GM23338 (cell line): ENCODE measurements around the gene LBX1. TPM values are rescaled to one million over a fixed set of nuclear protein-coding genes. Genes with fewer than 3 reads are reported as not detected.

Experiments
- ATAC-seq: fragments of 200-7000 bp; cut with Tn5 transposase; 3 replicates; pipeline ENCODE4 v1.9.1; 2020
- DNase-seq: peaks from one replicate; pipeline ENCODE4 v3.0.0-alpha.2; 2015; ENCODE audit warnings: low spot score
- H2AFZ ChIP-seq: fragments of 200-600 bp; sonication (generic); 2 replicates; pipeline ENCODE4 v1.8.0; 2016; ENCODE audit warnings: antibody characterized with exemption, mild to moderate bottlenecking, moderate library complexity
- H3F3A ChIP-seq: fragments of 200-600 bp; sonication (generic); replicated peaks from 2 replicates; pipeline ENCODE4 v1.8.0; 2017; ENCODE audit warnings: antibody characterized with exemption, mixed run types, low read depth
- H3K27ac ChIP-seq: fragments of 200-600 bp; sonication (generic); 2 replicates; pipeline ENCODE4 v1.6.1; 2016; ENCODE audit warnings: low read depth
- H3K27me3 ChIP-seq: fragments of 200-600 bp; sonication (generic); 2 replicates; pipeline ENCODE4 v1.8.0; 2016; ENCODE audit warnings: mild to moderate bottlenecking, mixed run types, moderate library complexity; ENCODE audit not compliant: insufficient read depth
- H3K36me3 ChIP-seq: fragments of 200-600 bp; sonication (generic); 2 replicates; pipeline ENCODE4 v1.8.0; 2016; ENCODE audit warnings: mild to moderate bottlenecking; ENCODE audit not compliant: insufficient read depth
- H3K4me1 ChIP-seq: fragments of 200-600 bp; sonication (generic); 2 replicates; pipeline ENCODE4 v1.8.0; 2016; ENCODE audit warnings: mild to moderate bottlenecking, moderate library complexity; ENCODE audit not compliant: insufficient read depth
- H3K4me2 ChIP-seq: fragments of 200-600 bp; sonication (generic); 2 replicates; pipeline ENCODE4 v1.7.1; 2017; ENCODE audit warnings: mixed run types
- H3K4me3 ChIP-seq: fragments of 200-600 bp; sonication (generic); 2 replicates; pipeline ENCODE4 v1.6.1; 2016; ENCODE audit warnings: mixed run types
- H3K79me2 ChIP-seq: fragments of 200-600 bp; sonication (generic); replicated peaks from 2 replicates; pipeline ENCODE4 v1.8.0; 2017; ENCODE audit warnings: mild to moderate bottlenecking; ENCODE audit not compliant: insufficient read depth
- H3K9me2 ChIP-seq: fragments of 200-600 bp; sonication (generic); 2 replicates; pipeline ENCODE4 v1.8.0; 2017; ENCODE audit not compliant: insufficient read depth
- H4K20me1 ChIP-seq: fragments of 200-600 bp; sonication (generic); replicated peaks from 2 replicates; pipeline ENCODE4 v1.8.0; 2017; ENCODE audit warnings: mild to moderate bottlenecking; ENCODE audit not compliant: insufficient read depth
- H3K27ac Mint-ChIP-seq: 2 replicates; pipeline ENCODE4 v1.8.0; 2020; ENCODE audit warnings: inconsistent platforms, mild to moderate bottlenecking, moderate library complexity, mixed read lengths
- H3K27me3 Mint-ChIP-seq: 3 replicates; pipeline ENCODE4 v1.8.0; 2022; ENCODE audit warnings: low read depth, mild to moderate bottlenecking, moderate library complexity, mixed read lengths, inconsistent platforms; ENCODE audit not compliant: insufficient read depth, poor library complexity
- H3K36me3 Mint-ChIP-seq: 3 replicates; pipeline ENCODE4 v1.8.0; 2021; ENCODE audit warnings: low read depth, mild to moderate bottlenecking, inconsistent platforms, moderate library complexity, mixed read lengths
- H3K4me1 Mint-ChIP-seq: 3 replicates; pipeline ENCODE4 v1.8.0; 2020; ENCODE audit warnings: mild to moderate bottlenecking, inconsistent platforms, mixed read lengths
- H3K4me3 Mint-ChIP-seq: 3 replicates; pipeline ENCODE4 v1.8.0; 2021; ENCODE audit warnings: moderate library complexity, mild to moderate bottlenecking, inconsistent platforms, mixed read lengths
- H3K9me3 Mint-ChIP-seq: 3 replicates; pipeline ENCODE4 v1.8.0; 2020; ENCODE audit warnings: moderate library complexity, mild to moderate bottlenecking, inconsistent platforms, mixed read lengths
- CREB1 ChIP-seq: fragments of 250-450 bp; sonication (Bioruptor Pico); IDR thresholded peaks from 2 replicates; pipeline ENCODE4 v1.5.0; 2020; ENCODE audit warnings: low read depth, mild to moderate bottlenecking, moderate library complexity
- EZH2 ChIP-seq: fragments of 200-600 bp; sonication (generic); IDR thresholded peaks from one replicate; pipeline ENCODE4 v1.8.0; 2017; ENCODE audit warnings: antibody characterized with exemption, mild to moderate bottlenecking, low read depth; ENCODE audit not compliant: unreplicated experiment
- EZH2phosphoT487 ChIP-seq: fragments of 200-600 bp; sonication (generic); IDR thresholded peaks from one replicate; pipeline ENCODE4 v1.8.1; 2018; ENCODE audit warnings: antibody characterized with exemption; ENCODE audit not compliant: unreplicated experiment
- JUNB ChIP-seq: IDR thresholded peaks from one replicate; pipeline ENCODE4 v1.6.1; 2016; ENCODE audit warnings: antibody characterized with exemption; ENCODE audit not compliant: unreplicated experiment
- NANOG ChIP-seq: IDR thresholded peaks from 2 replicates; pipeline ENCODE4 v1.6.1; 2016; ENCODE audit warnings: antibody characterized with exemption, borderline replicate concordance
- POLR2AphosphoS5 ChIP-seq: IDR thresholded peaks from 2 replicates; pipeline ENCODE4 v1.6.1; 2016; ENCODE audit warnings: antibody characterized with exemption, low read depth
- STAT1 ChIP-seq: IDR thresholded peaks from one replicate; pipeline ENCODE4 v1.6.1; 2016; ENCODE audit warnings: antibody characterized with exemption; ENCODE audit not compliant: unreplicated experiment
- ZNF114 ChIP-seq: fragments of 250-450 bp; sonication (Bioruptor Pico); IDR thresholded peaks from 2 replicates; pipeline ENCODE4 v1.5.0; 2020; ENCODE audit warnings: mild to moderate bottlenecking, moderate library complexity
- ZNF331 ChIP-seq: fragments of 250-450 bp; sonication (Bioruptor Pico); IDR thresholded peaks from 2 replicates; pipeline ENCODE4 v1.5.0; 2020; ENCODE audit warnings: low read depth, mild to moderate bottlenecking, moderate library complexity
- polyA plus RNA-seq: library from polyadenylated mRNA; unstranded; fragments of >200 nt; fragmentation: Nextera tagmentation; extraction: Ambion mirVana; gene quantifications from 2 replicates; pipeline ENCODE4 v1.2.1, GENCODE V29; 2016
- total RNA-seq: library from RNA; depleted of rRNA; stranded (reverse); fragments of >200 nt; shearing (Covaris generic); gene quantifications from 2 replicates; pipeline ENCODE4 v1.2.3, GENCODE V29; 2014
- TF ChIP-seq, protein P1 (sequence below): fragments of 250-450 bp; sonication (Bioruptor Pico); IDR thresholded peaks from 2 replicates; pipeline ENCODE4 v1.5.0; 2020; ENCODE audit warnings: mild to moderate bottlenecking, moderate library complexity
- TF ChIP-seq, protein P2 (sequence below): IDR thresholded peaks from 2 replicates; pipeline ENCODE4 v1.6.1; 2016; ENCODE audit warnings: antibody characterized with exemption
- TF ChIP-seq, protein P3 (sequence below): IDR thresholded peaks from one replicate; pipeline ENCODE4 v1.6.1; 2018; ENCODE audit warnings: antibody characterized with exemption; ENCODE audit not compliant: unreplicated experiment

The LBX1 gene
- total and polyA plus RNA-seq, 2 experiments from 2014 or later, result not detected

DNA sequence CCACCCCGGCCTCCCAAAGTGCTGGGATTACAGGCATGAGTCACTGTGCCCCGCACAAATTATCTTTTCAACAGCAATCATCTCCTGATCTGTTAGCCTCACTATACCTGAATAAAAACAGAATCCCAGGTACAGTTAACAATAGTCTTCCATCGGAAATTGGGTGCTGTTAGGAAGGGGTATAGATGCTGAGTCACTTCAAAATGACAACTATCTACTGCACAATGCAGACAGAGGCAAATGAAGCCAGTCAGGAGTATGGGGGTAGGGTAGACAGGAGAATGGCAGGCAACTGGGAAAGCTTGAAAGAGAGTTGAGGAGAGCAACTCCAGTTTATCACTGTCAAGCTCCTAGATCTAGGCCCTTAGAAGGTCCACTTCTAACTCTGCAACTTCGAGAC is 40.3 kb downstream of the LBX1 start (continued):
- TF ChIP-seq, protein P1, sequence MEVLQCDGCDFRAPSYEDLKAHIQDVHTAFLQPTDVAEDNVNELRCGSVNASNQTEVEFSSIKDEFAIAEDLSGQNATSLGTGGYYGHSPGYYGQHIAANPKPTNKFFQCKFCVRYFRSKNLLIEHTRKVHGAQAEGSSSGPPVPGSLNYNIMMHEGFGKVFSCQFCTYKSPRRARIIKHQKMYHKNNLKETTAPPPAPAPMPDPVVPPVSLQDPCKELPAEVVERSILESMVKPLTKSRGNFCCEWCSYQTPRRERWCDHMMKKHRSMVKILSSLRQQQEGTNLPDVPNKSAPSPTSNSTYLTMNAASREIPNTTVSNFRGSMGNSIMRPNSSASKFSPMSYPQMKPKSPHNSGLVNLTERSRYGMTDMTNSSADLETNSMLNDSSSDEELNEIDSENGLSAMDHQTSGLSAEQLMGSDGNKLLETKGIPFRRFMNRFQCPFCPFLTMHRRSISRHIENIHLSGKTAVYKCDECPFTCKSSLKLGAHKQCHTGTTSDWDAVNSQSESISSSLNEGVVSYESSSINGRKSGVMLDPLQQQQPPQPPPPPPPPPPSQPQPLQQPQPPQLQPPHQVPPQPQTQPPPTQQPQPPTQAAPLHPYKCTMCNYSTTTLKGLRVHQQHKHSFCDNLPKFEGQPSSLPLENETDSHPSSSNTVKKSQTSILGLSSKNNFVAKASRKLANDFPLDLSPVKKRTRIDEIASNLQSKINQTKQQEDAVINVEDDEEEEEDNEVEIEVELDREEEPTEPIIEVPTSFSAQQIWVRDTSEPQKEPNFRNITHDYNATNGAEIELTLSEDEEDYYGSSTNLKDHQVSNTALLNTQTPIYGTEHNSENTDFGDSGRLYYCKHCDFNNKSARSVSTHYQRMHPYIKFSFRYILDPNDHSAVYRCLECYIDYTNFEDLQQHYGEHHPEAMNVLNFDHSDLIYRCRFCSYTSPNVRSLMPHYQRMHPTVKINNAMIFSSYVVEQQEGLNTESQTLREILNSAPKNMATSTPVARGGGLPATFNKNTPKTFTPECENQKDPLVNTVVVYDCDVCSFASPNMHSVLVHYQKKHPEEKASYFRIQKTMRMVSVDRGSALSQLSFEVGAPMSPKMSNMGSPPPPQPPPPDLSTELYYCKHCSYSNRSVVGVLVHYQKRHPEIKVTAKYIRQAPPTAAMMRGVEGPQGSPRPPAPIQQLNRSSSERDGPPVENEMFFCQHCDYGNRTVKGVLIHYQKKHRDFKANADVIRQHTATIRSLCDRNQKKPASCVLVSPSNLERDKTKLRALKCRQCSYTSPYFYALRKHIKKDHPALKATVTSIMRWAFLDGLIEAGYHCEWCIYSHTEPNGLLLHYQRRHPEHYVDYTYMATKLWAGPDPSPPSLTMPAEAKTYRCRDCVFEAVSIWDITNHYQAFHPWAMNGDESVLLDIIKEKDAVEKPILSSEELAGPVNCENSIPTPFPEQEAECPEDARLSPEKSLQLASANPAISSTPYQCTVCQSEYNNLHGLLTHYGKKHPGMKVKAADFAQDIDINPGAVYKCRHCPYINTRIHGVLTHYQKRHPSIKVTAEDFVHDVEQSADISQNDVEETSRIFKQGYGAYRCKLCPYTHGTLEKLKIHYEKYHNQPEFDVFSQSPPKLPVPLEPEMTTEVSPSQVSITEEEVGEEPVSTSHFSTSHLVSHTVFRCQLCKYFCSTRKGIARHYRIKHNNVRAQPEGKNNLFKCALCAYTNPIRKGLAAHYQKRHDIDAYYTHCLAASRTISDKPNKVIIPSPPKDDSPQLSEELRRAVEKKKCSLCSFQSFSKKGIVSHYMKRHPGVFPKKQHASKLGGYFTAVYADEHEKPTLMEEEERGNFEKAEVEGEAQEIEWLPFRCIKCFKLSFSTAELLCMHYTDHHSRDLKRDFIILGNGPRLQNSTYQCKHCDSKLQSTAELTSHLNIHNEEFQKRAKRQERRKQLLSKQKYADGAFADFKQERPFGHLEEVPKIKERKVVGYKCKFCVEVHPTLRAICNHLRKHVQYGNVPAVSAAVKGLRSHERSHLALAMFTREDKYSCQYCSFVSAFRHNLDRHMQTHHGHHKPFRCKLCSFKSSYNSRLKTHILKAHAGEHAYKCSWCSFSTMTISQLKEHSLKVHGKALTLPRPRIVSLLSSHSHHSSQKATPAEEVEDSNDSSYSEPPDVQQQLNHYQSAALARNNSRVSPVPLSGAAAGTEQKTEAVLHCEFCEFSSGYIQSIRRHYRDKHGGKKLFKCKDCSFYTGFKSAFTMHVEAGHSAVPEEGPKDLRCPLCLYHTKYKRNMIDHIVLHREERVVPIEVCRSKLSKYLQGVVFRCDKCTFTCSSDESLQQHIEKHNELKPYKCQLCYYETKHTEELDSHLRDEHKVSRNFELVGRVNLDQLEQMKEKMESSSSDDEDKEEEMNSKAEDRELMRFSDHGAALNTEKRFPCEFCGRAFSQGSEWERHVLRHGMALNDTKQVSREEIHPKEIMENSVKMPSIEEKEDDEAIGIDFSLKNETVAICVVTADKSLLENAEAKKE, result no peak
- TF ChIP-seq ZNF114 (CRISPR knock-in tag) (no peak), JUNB (no peak), STAT1 (no peak), EZH2 (no peak), NANOG (no peak), POLR2AphosphoS5 (no peak), CREB1 (CRISPR knock-in tag) (no peak)
- TF ChIP-seq, protein P2, sequence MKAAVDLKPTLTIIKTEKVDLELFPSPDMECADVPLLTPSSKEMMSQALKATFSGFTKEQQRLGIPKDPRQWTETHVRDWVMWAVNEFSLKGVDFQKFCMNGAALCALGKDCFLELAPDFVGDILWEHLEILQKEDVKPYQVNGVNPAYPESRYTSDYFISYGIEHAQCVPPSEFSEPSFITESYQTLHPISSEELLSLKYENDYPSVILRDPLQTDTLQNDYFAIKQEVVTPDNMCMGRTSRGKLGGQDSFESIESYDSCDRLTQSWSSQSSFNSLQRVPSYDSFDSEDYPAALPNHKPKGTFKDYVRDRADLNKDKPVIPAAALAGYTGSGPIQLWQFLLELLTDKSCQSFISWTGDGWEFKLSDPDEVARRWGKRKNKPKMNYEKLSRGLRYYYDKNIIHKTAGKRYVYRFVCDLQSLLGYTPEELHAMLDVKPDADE, result no peak

DNA sequence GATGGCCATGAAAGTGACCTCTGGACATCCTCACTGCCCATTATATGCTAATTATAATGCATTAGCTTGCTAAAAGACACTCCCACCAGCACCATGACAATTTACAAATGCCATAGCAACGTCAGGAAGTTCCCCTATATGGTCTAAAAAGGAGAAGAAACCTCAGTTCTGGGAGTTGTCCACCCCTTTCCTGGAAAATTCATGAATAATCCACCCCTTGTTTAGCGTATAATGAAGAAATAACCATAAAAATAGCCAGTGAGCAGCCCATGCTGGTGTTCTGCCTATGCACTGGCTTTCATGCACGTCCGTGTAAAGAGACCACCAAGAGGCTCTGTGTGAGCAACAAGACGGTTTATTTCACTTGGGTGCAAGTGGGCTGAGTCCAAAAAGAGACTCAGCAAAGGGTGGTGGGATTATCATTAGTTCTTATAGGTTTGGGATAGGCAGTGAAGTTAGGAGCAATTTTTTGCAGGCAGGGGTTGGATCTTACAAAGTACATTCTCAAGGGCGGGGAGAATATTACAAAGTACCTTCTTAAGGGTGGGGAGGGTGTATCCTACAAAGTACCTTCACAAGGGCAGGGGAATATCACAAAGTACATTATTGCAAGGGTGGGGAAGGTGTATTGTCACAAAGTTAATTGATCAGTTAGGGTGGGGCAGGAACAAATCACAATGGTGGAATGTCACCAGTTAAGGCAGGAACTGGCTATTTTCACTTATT is 45.6 kb downstream of the LBX1 start:
- Histone ChIP-seq H3K4me3 (no peak overlapping the region), H3K27ac (no peak overlapping the region), H3K27me3 (no peaks in the 10 kb centered on the region), H3K4me1 (peaks cover 11% of the 10 kb centered on the region), H4K20me1 (no peaks in the 10 kb centered on the region), H2AFZ (no peak overlapping the region), H3K9me2 (0 out of 2 replicates have a peak, but pooled peaks cover 8% of the 10 kb centered on the region), H3F3A (no peaks in the 10 kb centered on the region), H3K4me2 (no peak overlapping the region), H3K36me3 (no peaks in the 10 kb centered on the region), H3K79me2 (no peaks in the 10 kb centered on the region)
- no peak; the same call in 2 of the 3 replicates for ATAC-seq
- no peak overlapping the region for H3K4me3 Mint-ChIP-seq
- no peaks in the 10 kb centered on the region for H3K9me3 Mint-ChIP-seq
- no peaks in the 10 kb centered on the region; the same call in none of the 3 replicates for H3K4me1 Mint-ChIP-seq
- no peak for DNase-seq
- no peaks in the 10 kb centered on the region for H3K36me3 Mint-ChIP-seq
- no peaks in the 10 kb centered on the region for H3K27me3 Mint-ChIP-seq
- H3K27ac Mint-ChIP-seq, result 0 out of 2 replicates have a peak overlapping the region, but pooled peaks have one; percentile 7
- TF ChIP-seq NANOG, result no peak
- TF ChIP-seq, protein P2, result no peak
- no peak for TF ChIP-seq EZH2
- TF ChIP-seq CREB1 (CRISPR knock-in tag), result no peak
- no peak for TF ChIP-seq ZNF331 (CRISPR knock-in tag)
- no peak for TF ChIP-seq POLR2AphosphoS5
- no peak for TF ChIP-seq EZH2phosphoT487
- TF ChIP-seq, protein P3, sequence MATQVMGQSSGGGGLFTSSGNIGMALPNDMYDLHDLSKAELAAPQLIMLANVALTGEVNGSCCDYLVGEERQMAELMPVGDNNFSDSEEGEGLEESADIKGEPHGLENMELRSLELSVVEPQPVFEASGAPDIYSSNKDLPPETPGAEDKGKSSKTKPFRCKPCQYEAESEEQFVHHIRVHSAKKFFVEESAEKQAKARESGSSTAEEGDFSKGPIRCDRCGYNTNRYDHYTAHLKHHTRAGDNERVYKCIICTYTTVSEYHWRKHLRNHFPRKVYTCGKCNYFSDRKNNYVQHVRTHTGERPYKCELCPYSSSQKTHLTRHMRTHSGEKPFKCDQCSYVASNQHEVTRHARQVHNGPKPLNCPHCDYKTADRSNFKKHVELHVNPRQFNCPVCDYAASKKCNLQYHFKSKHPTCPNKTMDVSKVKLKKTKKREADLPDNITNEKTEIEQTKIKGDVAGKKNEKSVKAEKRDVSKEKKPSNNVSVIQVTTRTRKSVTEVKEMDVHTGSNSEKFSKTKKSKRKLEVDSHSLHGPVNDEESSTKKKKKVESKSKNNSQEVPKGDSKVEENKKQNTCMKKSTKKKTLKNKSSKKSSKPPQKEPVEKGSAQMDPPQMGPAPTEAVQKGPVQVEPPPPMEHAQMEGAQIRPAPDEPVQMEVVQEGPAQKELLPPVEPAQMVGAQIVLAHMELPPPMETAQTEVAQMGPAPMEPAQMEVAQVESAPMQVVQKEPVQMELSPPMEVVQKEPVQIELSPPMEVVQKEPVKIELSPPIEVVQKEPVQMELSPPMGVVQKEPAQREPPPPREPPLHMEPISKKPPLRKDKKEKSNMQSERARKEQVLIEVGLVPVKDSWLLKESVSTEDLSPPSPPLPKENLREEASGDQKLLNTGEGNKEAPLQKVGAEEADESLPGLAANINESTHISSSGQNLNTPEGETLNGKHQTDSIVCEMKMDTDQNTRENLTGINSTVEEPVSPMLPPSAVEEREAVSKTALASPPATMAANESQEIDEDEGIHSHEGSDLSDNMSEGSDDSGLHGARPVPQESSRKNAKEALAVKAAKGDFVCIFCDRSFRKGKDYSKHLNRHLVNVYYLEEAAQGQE, result no peak
- TF ChIP-seq STAT1, result no peak
